IMR-90 (cell line): Measurements from ENCODE around the gene TRPM7. TPM values are rescaled to one million over a fixed set of nuclear protein-coding genes. Genes with fewer than 3 reads are reported as not detected.

Experiments
- ATAC-seq: fragments of 200-7000 bp; cut with Tn5 transposase; 2 replicates; pipeline ENCODE4 v1.9.1; 2020; ENCODE audit warnings: low read depth, mild to moderate bottlenecking, moderate library complexity
- BruUV-seq: library from RNA; stranded (reverse); fragments of 400-500 nt; replicated peaks from 2 replicates; lab custom pipeline; 2021; lab: Mats Ljungman, UMichigan
- CTCF ChIA-PET: fragments of 300-600 bp; formaldehyde crosslinking; extraction: SDS; loops from one replicate; lab custom pipeline; 2021; ENCODE audit warnings: antibody characterized with exemption; lab: Yijun Ruan, JAX
- POLR2A ChIA-PET: fragments of 300-600 bp; sonication (Branson Sonifier 250); formaldehyde crosslinking; loops from one replicate; lab custom pipeline; 2022; ENCODE audit warnings: antibody characterized with exemption; ENCODE audit not compliant: unreplicated experiment; lab: Charles Lee
- DNase-seq: peaks from one replicate; pipeline ENCODE4 v3.0.0; 2013
- H2AFZ ChIP-seq: replicated peaks from 2 replicates; pipeline ENCODE3; 2013; ENCODE audit warnings: low read length, mild to moderate bottlenecking; ENCODE audit not compliant: poor library complexity
- H2AK5ac ChIP-seq: 2 replicates; pipeline ENCODE4 v1.6.1; 2013; ENCODE audit warnings: low read depth, low read length, inconsistent platforms
- H2AK9ac ChIP-seq: replicated peaks from 2 replicates; pipeline ENCODE3; 2013; ENCODE audit warnings: mild to moderate bottlenecking, low read depth, low read length, moderate library complexity; ENCODE audit not compliant: poor library complexity
- H2BK120ac ChIP-seq: 2 replicates; pipeline ENCODE4 v1.6.1; 2013; ENCODE audit warnings: low read depth, low read length, inconsistent platforms
- H2BK15ac ChIP-seq: 3 replicates; pipeline ENCODE4 v1.6.1; 2013; ENCODE audit warnings: low read depth, low read length, inconsistent platforms
- H2BK20ac ChIP-seq: 2 replicates; pipeline ENCODE4 v1.6.1; 2013; ENCODE audit warnings: low read depth, mild to moderate bottlenecking, inconsistent platforms, low read length, moderate library complexity
- H2BK5ac ChIP-seq: 2 replicates; pipeline ENCODE4 v1.6.1; 2013; ENCODE audit warnings: mild to moderate bottlenecking, low read depth, low read length, inconsistent platforms; ENCODE audit not compliant: poor library complexity, severe bottlenecking
- H3K14ac ChIP-seq: replicated peaks from 2 replicates; pipeline ENCODE4 v1.6.1; 2013; ENCODE audit warnings: low read depth, low read length, inconsistent platforms
- H3K18ac ChIP-seq: 2 replicates; pipeline ENCODE4 v1.6.1; 2013; ENCODE audit warnings: low read depth, low read length, control low read depth
- H3K23ac ChIP-seq: 2 replicates; pipeline ENCODE4 v1.6.1; 2013; ENCODE audit warnings: low read depth, low read length, inconsistent platforms
- H3K27ac ChIP-seq: 2 replicates; pipeline ENCODE4 v1.5.1; 2013; ENCODE audit warnings: mild to moderate bottlenecking, control low read depth, low read length; ENCODE audit not compliant: insufficient read depth
- H3K27me3 ChIP-seq: 2 replicates; pipeline ENCODE4 v1.6.1; 2013; ENCODE audit warnings: low read length; ENCODE audit not compliant: control insufficient read depth, insufficient read depth
- H3K36me3 ChIP-seq: 2 replicates; pipeline ENCODE4 v1.6.1; 2013; ENCODE audit warnings: low read length, mixed read lengths; ENCODE audit not compliant: control insufficient read depth, insufficient read depth
- H3K4ac ChIP-seq: 2 replicates; pipeline ENCODE4 v1.6.1; 2013; ENCODE audit warnings: low read depth, low read length, inconsistent platforms
- H3K4me1 ChIP-seq: 2 replicates; pipeline ENCODE4 v1.6.1; 2013; ENCODE audit warnings: low read length, mixed read lengths; ENCODE audit not compliant: control insufficient read depth, insufficient read depth
- H3K4me2 ChIP-seq: 2 replicates; pipeline ENCODE4 v1.6.1; 2013; ENCODE audit warnings: low read depth, mild to moderate bottlenecking, control low read depth, low read length, moderate library complexity
- H3K4me3 ChIP-seq: 2 replicates; pipeline ENCODE4 v1.5.1; 2013; ENCODE audit warnings: low read depth, mild to moderate bottlenecking, control low read depth, low read length, moderate library complexity; ENCODE audit not compliant: insufficient read depth
- H3K56ac ChIP-seq: 2 replicates; pipeline ENCODE4 v1.6.1; 2013; ENCODE audit warnings: low read length, inconsistent platforms; ENCODE audit not compliant: insufficient read depth; ENCODE audit errors: extremely low read depth
- H3K79me1 ChIP-seq, 2 experiments: 2 replicates each; pipeline ENCODE4 v1.6.1; 2013; ENCODE audit warnings: low read length in 2 of 2, inconsistent platforms in 1 of 2, low read depth in 1 of 2
- H3K9ac ChIP-seq: 2 replicates; pipeline ENCODE4 v1.6.1; 2013; ENCODE audit warnings: low read depth, low read length, control low read depth
- H3K9me1 ChIP-seq: 2 replicates; pipeline ENCODE4 v1.6.1; 2013; ENCODE audit warnings: low read length, inconsistent platforms; ENCODE audit not compliant: insufficient read depth
- H3K9me3 ChIP-seq: 2 replicates; pipeline ENCODE4 v1.6.1; 2013; ENCODE audit warnings: low read length; ENCODE audit not compliant: control insufficient read depth, insufficient read depth
- H4K20me1 ChIP-seq: 2 replicates; pipeline ENCODE4 v1.6.1; 2013; ENCODE audit warnings: low read length, inconsistent platforms; ENCODE audit not compliant: insufficient read depth
- H4K5ac ChIP-seq: 2 replicates; pipeline ENCODE4 v1.6.1; 2013; ENCODE audit warnings: mild to moderate bottlenecking, low read depth, low read length, control low read depth
- H4K8ac ChIP-seq, 2 experiments: 2 replicates each; pipeline ENCODE4 v1.6.1; 2013; ENCODE audit warnings: low read depth in 2 of 2, low read length in 2 of 2, control low read depth in 1 of 2, inconsistent platforms in 1 of 2
- H4K91ac ChIP-seq: 2 replicates; pipeline ENCODE4 v1.6.1; 2013; ENCODE audit warnings: low read depth, low read length, inconsistent platforms; ENCODE audit not compliant: insufficient read depth
- BHLHE40 ChIP-seq: fragments of 150-350 bp; IDR thresholded peaks from 2 replicates; pipeline ENCODE4 v1.6.1; 2016; ENCODE audit warnings: mild to moderate bottlenecking, low read depth, low read length
- FOS ChIP-seq: fragments of 150-350 bp; IDR thresholded peaks from 2 replicates; pipeline ENCODE4 v1.6.1; 2016; ENCODE audit warnings: low read depth, low read length
- MAFK ChIP-seq: IDR thresholded peaks from 2 replicates; pipeline ENCODE4 v1.6.1; 2012; ENCODE audit warnings: low read depth, low read length, improper control_type of control experiment
- MXI1 ChIP-seq: IDR thresholded peaks from 2 replicates; pipeline ENCODE4 v1.6.1; 2012; ENCODE audit warnings: low read depth, mild to moderate bottlenecking, low read length, moderate library complexity, borderline replicate concordance
- NFE2L2 ChIP-seq: fragments of 150-350 bp; IDR thresholded peaks from 2 replicates; pipeline ENCODE4 v1.6.1; 2016; ENCODE audit warnings: low read depth, mild to moderate bottlenecking, low read length
- RCOR1 ChIP-seq: IDR thresholded peaks from 2 replicates; pipeline ENCODE4 v1.6.1; 2012; ENCODE audit warnings: mild to moderate bottlenecking, low read length, improper control_type of control experiment; ENCODE audit not compliant: insufficient replicate concordance
- WGBS, 2 experiments: methylation state at CpG; one replicate each; pipeline versions ENCODE4 v1.1.5 to v1.1.7; 2013; ENCODE audit warnings: missing lambda C conversion rate in 2 of 2; ENCODE audit not compliant: insufficient read length in 1 of 2; ENCODE audit errors: extremely low coverage in 2 of 2; 5-methylcytosine and 5-hydroxymethylcytosine counted together
- dilution Hi-C: fragments of 300-500 bp; cut with HindIII; formaldehyde crosslinking; loops from one replicate; pipeline ENCODE4 v1.14.3; 2018; ENCODE audit warnings: low sequenced_read_pairs; ENCODE audit not compliant: unreplicated experiment
- in situ Hi-C: fragments of 300-500 bp; cut with MboI; formaldehyde crosslinking; loops from 3 replicates; pipeline ENCODE4 v1.14.3; 2019; ENCODE audit warnings: low sequenced_read_pairs, inconsistent platforms, mixed read lengths
- intact Hi-C: fragments of 100-400 bp; cut with micrococcal nuclease; formaldehyde crosslinking; loops from 2 replicates; pipeline ENCODE4 v1.10.0; 2022
- polyA plus RNA-seq, 3 experiments: library from polyadenylated mRNA; depleted of rRNA; stranded (reverse); fragments of >200 nt; gene quantifications; 2 replicates each; pipeline ENCODE4 v1.2.3, GENCODE V29; 2012; ENCODE audit warnings: low replicate concordance in 1 of 3
- total RNA-seq: library from RNA; depleted of rRNA; stranded (reverse); fragments of >200 nt; gene quantifications from 2 replicates; pipeline ENCODE4 v1.2.3, GENCODE V29; 2012
- TF ChIP-seq, protein P1 (sequence below): fragments of 150-350 bp; IDR thresholded peaks from 2 replicates; pipeline ENCODE4 v1.6.1; 2017; ENCODE audit warnings: mild to moderate bottlenecking, antibody characterized with exemption, low read length, low read depth

TRPM7 gene
- total and polyA plus RNA-seq, 2 of the 4 experiments (the other 2 are of a cell fraction): 10.6 to 27.8 TPM

- no peak overlapping the region for H2AK9ac ChIP-seq
- no peak overlapping the region for H3K4me3 ChIP-seq
- intact Hi-C loops (no loop called here), dilution Hi-C loops (no loop called here), in situ Hi-C loops (no loop called here)
- H3K9me1 ChIP-seq: no peaks in the 10 kb centered on the region
- H2BK20ac ChIP-seq: no peak overlapping the region
- no peaks in the 10 kb centered on the region; the same call in 1 of the 2 replicates for H4K20me1 ChIP-seq
- peaks cover 20% of the 10 kb centered on the region for H3K36me3 ChIP-seq
- TF ChIP-seq, protein P1, sequence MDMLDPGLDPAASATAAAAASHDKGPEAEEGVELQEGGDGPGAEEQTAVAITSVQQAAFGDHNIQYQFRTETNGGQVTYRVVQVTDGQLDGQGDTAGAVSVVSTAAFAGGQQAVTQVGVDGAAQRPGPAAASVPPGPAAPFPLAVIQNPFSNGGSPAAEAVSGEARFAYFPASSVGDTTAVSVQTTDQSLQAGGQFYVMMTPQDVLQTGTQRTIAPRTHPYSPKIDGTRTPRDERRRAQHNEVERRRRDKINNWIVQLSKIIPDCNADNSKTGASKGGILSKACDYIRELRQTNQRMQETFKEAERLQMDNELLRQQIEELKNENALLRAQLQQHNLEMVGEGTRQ: no peak
- TF ChIP-seq FOS (no peak), NFE2L2 (no peak), RCOR1 (no peak), MXI1 (no peak), BHLHE40 (no peak), MAFK (no peak)
- H4K91ac ChIP-seq: no peak overlapping the region
- no peak for ATAC-seq
- no peak overlapping the region for H3K9ac ChIP-seq
- H4K5ac ChIP-seq: no peak overlapping the region
- H3K9me3 ChIP-seq: no peaks in the 10 kb centered on the region
- no peak overlapping the region for H2BK5ac ChIP-seq
- H4K8ac ChIP-seq: no peak overlapping the region
- no peak overlapping the region for H2AFZ ChIP-seq
- H3K56ac ChIP-seq: no peak overlapping the region
- no peak overlapping the region for H3K4ac ChIP-seq
- no peak overlapping the region for H3K14ac ChIP-seq
- DNase-seq: no peak
- H3K18ac ChIP-seq: no peak overlapping the region
- H3K4me2 ChIP-seq: no peak overlapping the region
- H2BK15ac ChIP-seq: no peak overlapping the region
- H2AK5ac ChIP-seq: no peak overlapping the region
- no peak overlapping the region for H3K23ac ChIP-seq
- H2BK120ac ChIP-seq: no peak overlapping the region
- no peaks in the 10 kb centered on the region; a peak in 2 of 4 replicates for H3K79me1 ChIP-seq
- no peaks in the 10 kb centered on the region for H3K27me3 ChIP-seq
- H3K27ac ChIP-seq: no peak overlapping the region
- ChIA-PET POLR2A (no interaction called here), CTCF (no interaction called here)
- BruUV-seq: no TSS peak
- WGBS, 2 experiments: no CpG with 5 or more reads among the region's 2 CpGs
- H3K4me1 ChIP-seq: no peaks in the 10 kb centered on the region
Measured at GRCh38 chr15:50594311-50594710, 92.3 kb downstream of the TRPM7 start.
